GM12892 (cell line): ENCODE data around the gene ASB15.

Experiments
- POLR2A ChIP-seq: IDR thresholded peaks from 2 replicates; pipeline ENCODE4 v1.6.1; 2011; ENCODE audit warnings: low read depth, low read length, control low read depth
- POLR2AphosphoS5 ChIP-seq: IDR thresholded peaks from 2 replicates; pipeline ENCODE4 v1.6.1; 2011; ENCODE audit warnings: low read depth, low read length, control low read depth
- TAF1 ChIP-seq: IDR thresholded peaks from 2 replicates; pipeline ENCODE4 v1.6.1; 2011; ENCODE audit warnings: low read depth, mild to moderate bottlenecking, control low read depth, low read length, borderline replicate concordance

DNA sequence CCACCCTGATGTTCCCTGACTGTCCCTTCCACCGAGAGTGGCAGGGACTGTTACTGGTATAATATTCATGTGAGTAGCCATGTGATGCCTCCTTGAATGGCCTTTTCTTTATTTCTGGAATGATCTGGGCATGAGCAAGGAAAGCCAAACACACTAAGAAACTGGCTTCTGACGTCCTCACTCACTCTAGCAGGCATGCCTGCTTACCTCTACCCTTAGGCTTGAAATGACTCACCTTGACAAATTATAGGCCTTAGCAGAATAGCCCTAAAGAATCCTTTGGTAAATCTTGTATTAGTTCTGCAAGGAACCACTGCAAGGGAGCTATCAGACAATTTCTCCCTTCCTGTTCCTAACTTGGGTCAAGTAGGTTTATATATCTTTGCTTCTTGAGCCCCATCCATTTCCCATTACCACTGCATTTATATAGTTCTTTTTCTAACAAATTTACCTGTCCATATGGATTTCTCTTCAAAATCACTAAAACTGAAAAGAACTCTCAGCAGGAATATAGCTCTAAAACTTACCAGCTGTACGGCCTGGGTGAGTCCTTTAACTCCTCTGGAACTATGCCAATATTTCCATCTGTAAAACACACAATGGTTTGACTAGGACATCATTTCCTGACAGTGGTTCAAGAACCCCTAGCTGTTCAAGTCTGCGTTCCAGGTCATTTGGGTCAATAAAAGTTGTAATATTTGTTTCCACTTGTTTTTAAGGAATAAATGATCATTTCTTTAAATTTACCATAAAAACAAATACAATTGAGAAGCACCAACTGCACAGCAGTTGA, 31.0 kb upstream of the ASB15 start:
- TF ChIP-seq TAF1 (no peak), POLR2A (no peak), POLR2AphosphoS5 (no peak)
